AG04450 (cell line): ENCODE data around the gene PPP2R2B. TPM values are rescaled to one million over a fixed set of nuclear protein-coding genes. Genes with fewer than 3 reads are reported as not detected.
"Not testable (repeated sequence)": the region's sequence is repeated elsewhere in the genome, so short reads cannot be mapped to it uniquely, and the experiment has no call there.

Experiments used
- CTCF ChIA-PET: fragments of 300-600, 350-600 bp; formaldehyde crosslinking; extraction: SDS; loops from one replicate; lab custom pipeline; 2022; ENCODE audit warnings: antibody characterized with exemption, inconsistent platforms; lab: Charles Lee
- POLR2A ChIA-PET: fragments of 350-600 bp; formaldehyde crosslinking; extraction: SDS; loops from one replicate; lab custom pipeline; 2021; ENCODE audit warnings: antibody characterized with exemption, inconsistent platforms; lab: Yijun Ruan, JAX
- DNase-seq: peaks from one replicate; pipeline ENCODE4 v3.0.0-alpha.2; 2011; ENCODE audit warnings: low read depth, low spot score
- H3K27ac ChIP-seq: one replicate; pipeline ENCODE4 v1.5.1; 2012; ENCODE audit warnings: low read depth, low read length, control low read depth
- H3K27me3 ChIP-seq: one replicate; pipeline ENCODE4 v1.6.0; 2012; ENCODE audit warnings: low read length; ENCODE audit not compliant: control insufficient read depth, insufficient read depth
- H3K4me3 ChIP-seq: 2 replicates; pipeline ENCODE4 v1.5.1; 2011; ENCODE audit warnings: mild to moderate bottlenecking, low read depth, low read length, control low read depth
- H3K9me3 ChIP-seq: 2 replicates; pipeline ENCODE4 v1.5.1; 2012; ENCODE audit warnings: low read length; ENCODE audit not compliant: control insufficient read depth, insufficient read depth
- CTCF ChIP-seq: IDR thresholded peaks from 2 replicates; pipeline ENCODE4 v1.5.1; 2011; ENCODE audit warnings: low read depth, low read length, control low read depth, inconsistent platforms
- polyA plus RNA-seq: library from polyadenylated mRNA; depleted of rRNA; stranded (reverse); fragments of >200 nt; gene quantifications from 2 replicates; pipeline ENCODE4 v1.2.3, GENCODE V29; 2011

The PPP2R2B gene
- polyA plus RNA-seq, 1 experiment = not detected

GRCh38 chr5:146564007-146564762 lies 314.4 kb downstream of the PPP2R2B start:
- no peak for TF ChIP-seq CTCF
- ChIA-PET POLR2A (no interaction called here), CTCF (no interaction called here)
- Histone ChIP-seq H3K27ac (no peak overlapping the region), H3K27me3 (no peaks in the 10 kb centered on the region), H3K4me3 (no peak overlapping the region), H3K9me3 (no peaks in the 10 kb centered on the region)
- DNase-seq = no peak

- TF ChIP-seq CTCF = no peak
- CTCF ChIA-PET = interaction anchor here (1.5 kb wide), 1 partner anchor 29 kb away, joined by 6 read pairs; no protein-coding TSS in a partner anchor
Measured at GRCh38 chr5:146562461-146562860, 316.1 kb downstream of the PPP2R2B start.

GRCh38 chr5:146561711-146562110 lies 316.8 kb downstream of the PPP2R2B start:
- ChIA-PET CTCF (interaction anchor here (1.5 kb wide), 1 partner anchor 28 kb away, joined by 6 read pairs; no protein-coding TSS in a partner anchor), POLR2A (no interaction called here)
- no peak for DNase-seq

More at GRCh38 chr5:146562461-146562860, 316.1 kb downstream of the PPP2R2B start:
- Histone ChIP-seq H3K27me3 (no peaks in the 10 kb centered on the region), H3K9me3 (no peaks in the 10 kb centered on the region), H3K27ac (no peak overlapping the region), H3K4me3 (no peak overlapping the region)
- POLR2A ChIA-PET = no interaction called here
- DNase-seq = no peak

DNA sequence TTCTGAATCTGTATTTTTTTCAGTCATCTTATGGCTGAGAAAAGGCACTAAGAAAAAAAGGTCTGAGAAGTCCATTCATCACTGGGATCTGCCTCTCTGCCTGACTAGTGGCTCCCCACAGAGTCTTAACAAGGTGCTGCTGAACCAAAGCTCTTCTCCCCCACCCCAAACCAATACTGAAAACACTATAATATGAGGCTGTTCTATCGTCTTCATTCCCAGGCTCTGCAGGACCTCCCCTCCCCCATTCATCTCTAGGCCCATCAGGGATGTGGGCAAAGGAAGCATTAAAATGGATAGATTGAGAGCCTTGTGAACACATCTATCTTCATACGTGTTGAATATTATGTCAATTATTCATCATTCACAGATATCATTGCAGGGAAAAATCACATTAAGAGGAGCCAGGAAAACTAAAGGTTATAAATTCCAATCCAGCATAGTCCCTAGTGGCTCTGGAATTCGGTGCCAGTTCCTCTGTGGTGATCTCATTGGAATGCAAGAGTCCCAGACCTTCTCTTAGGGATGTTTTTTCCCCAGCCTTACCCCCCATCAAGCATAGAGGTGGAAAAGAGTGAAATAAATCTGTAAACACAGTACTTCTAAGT lies 318.2 kb downstream of the PPP2R2B start:
- no peaks in the 10 kb centered on the region for H3K9me3 ChIP-seq
- TF ChIP-seq CTCF = no peak
- no peaks in the 10 kb centered on the region for H3K27me3 ChIP-seq
- DNase-seq = no peak
- ChIA-PET CTCF (no interaction called here), POLR2A (no interaction called here)
- no peak overlapping the region for H3K4me3 ChIP-seq
- H3K27ac ChIP-seq = no peak overlapping the region

More at GRCh38 chr5:146561711-146562110, 316.8 kb downstream of the PPP2R2B start:
- Histone ChIP-seq H3K27me3 (no peaks in the 10 kb centered on the region), H3K4me3 (no peak overlapping the region), H3K9me3 (no peaks in the 10 kb centered on the region), H3K27ac (no peak overlapping the region)
- TF ChIP-seq CTCF = no peak

- H3K9me3 ChIP-seq, POLR2A ChIA-PET, H3K27me3 ChIP-seq, H3K4me3 ChIP-seq, CTCF ChIA-PET, DNase-seq, H3K27ac ChIP-seq: not testable (repeated sequence)
Measured at GRCh38 chr5:146556884-146557283, 321.7 kb downstream of the PPP2R2B start.
